Measurements from ENCODE around the gene FUT8. TPM values are rescaled to one million over a fixed set of nuclear protein-coding genes. Genes with fewer than 3 reads are reported as not detected.
"Not testable (repeated sequence)": the region's sequence is repeated elsewhere in the genome, so short reads cannot be mapped to it uniquely, and the experiment has no call there.

FUT8 gene
- total RNA-seq, 1 experiment from 2014 or later, result 52.9 TPM

GRCh38 chr14:65449647-65450046 is 37.1 kb downstream of the FUT8 start:
- DNase-seq (ENCODE audit: low read depth), result no peak

DNA sequence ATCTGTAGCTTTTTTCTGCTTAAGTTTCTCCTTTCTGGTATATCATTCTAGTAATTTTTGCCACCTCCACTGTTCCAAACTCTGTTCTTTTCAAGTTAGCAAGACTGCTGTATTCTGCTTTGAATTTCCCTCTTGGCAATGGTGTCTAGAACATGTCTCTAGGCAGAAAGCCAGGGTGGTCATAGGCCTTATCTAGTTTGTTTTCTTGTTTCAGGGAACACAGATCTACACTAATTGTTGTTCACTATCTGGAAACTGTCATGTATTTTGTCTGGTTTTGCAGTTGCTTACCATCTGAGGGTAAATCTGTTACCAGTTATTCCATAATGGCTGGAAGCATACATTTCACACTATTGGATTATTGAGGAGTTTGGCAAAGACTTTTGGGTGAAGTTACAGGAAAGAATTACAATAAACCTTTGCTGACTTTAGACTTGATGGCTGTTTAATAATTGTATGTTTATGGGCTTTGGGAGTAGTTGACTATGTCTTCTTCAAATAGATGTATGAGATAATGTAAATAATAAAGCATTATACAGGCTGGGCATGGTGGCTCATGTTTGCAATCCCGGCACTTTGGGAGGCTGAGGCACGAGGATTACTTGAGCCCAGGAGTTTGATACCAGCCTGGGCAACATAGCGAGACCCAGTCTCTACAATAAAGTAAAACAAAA is 41.4 kb downstream of the FUT8 start:
- DNase-seq (ENCODE audit: low read depth), result no peak

- no peak for DNase-seq (ENCODE audit: low read depth)
Observed at GRCh38 chr14:65456247-65456646, 43.7 kb downstream of the FUT8 start.

DNA sequence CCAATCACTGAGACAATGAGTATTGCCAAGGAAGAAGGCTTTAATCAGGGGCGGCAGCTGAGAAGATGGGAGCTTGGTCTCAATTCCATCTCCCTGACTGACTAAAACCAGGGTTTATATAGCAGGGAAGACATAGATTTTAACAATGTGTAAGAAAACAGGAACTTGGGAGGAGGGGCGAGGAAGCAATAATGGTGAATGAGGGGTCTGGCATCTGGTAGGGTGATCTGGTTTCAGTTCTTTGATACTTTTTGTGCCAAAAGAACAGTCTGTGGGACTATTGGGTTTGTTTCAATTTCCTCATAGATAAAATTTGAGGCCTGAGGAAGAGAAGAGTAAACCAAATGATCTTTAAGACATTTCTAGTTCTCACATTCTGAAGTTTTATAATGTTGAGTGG is 49.2 kb downstream of the FUT8 start:
- peak; percentile 15 for DNase-seq (ENCODE audit: low read depth)

GRCh38 chr14:65462411-65462810 is 49.9 kb downstream of the FUT8 start:
- DNase-seq (ENCODE audit: low read depth), result peak; percentile 71

GRCh38 chr14:65465584-65465983 is 53.1 kb downstream of the FUT8 start:
- DNase-seq (ENCODE audit: low read depth), result no peak

- DNase-seq (ENCODE audit: low read depth), result not testable (repeated sequence)
Observed at GRCh38 chr14:65467926-65468325, 55.4 kb downstream of the FUT8 start.

DNA sequence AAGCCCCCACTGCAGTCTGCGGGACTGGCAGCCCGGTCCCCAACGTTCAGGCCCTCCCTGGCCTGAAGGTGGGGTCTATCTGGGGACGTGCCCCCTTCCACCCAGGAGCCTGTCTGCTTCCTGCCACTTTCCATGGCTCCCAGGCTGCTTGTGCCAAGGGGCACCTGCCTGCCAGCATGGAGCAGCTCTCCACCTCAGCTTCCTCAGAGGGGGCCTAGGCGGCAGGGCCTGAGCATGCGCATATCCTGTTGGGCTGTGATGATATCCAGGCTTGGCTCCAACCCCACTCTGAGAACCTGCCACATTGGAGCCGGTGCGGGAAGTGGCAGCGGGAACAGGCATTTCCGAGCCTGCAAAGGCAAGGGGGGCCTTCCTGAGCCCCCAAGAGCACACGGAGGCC is 57.4 kb downstream of the FUT8 start:
- no peak for DNase-seq (ENCODE audit: low read depth)

DNA sequence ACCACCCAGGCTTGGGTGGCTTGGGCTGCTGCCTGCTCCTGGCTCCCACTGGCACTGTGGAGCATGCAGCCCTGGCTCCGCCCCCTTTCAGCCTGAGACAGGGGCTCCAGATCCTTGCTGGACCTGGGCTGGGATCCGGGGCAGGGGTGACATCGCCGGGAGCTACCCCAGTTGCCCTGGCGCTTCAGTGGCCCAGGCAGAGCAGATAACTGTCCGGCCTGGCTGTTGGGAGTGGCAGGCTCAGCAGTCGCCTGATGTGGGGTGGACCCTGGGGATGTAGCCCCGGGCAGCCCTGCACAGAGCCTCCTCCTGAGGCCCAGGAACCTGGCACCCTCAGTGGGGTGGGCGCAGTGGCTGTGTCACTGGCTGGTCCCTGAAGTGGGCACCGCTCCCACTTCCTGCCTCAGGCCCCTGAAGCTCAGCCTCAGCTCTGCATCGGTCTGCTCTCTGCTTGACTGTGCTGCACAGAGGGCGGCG is 57.9 kb downstream of the FUT8 start:
- DNase-seq (ENCODE audit: low read depth), result no peak

DNA sequence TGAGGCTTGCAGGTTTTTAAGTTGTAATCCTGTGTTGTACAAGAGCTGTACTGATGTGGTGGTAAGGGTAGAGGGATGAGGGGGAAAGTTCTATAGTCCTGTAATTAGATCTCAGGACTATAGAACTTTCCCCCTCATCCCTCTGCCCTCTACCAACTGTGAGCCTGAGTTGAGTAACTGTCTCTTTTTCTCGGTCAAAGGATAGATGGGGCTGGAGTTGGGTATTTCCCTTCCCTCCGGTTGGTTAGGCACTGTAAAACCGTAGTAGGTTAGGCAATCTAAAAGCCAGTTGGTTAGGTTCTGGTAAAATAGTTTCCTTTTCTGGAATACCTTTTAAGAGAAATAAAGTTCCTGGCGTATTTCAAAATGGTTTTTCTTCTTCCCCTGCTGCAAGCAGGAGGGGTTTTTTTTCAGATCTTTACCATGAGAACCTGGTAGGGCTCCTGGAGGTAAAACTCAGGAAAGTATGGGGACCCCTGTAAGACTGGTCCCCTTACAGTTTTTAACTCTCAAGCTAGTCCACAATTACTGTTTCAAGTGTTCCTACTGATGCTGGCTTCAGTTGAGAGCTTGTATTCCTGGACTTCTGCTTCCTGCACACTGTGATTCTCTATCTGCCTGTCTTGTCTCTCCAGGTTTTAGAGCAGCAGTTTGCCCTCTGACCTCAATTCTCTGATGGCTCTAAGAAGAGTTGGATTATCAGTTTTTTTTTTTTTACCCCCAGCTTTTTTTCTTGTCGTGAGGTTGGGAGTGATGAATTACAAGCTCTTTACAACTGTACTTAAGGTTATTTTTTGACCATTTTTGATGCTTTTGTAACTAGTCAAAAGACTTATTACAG is 58.7 kb downstream of the FUT8 start:
- DNase-seq (ENCODE audit: low read depth), result no peak

GRCh38 chr14:65472189-65472588 is 59.7 kb downstream of the FUT8 start:
- no peak for DNase-seq (ENCODE audit: low read depth)

DNA sequence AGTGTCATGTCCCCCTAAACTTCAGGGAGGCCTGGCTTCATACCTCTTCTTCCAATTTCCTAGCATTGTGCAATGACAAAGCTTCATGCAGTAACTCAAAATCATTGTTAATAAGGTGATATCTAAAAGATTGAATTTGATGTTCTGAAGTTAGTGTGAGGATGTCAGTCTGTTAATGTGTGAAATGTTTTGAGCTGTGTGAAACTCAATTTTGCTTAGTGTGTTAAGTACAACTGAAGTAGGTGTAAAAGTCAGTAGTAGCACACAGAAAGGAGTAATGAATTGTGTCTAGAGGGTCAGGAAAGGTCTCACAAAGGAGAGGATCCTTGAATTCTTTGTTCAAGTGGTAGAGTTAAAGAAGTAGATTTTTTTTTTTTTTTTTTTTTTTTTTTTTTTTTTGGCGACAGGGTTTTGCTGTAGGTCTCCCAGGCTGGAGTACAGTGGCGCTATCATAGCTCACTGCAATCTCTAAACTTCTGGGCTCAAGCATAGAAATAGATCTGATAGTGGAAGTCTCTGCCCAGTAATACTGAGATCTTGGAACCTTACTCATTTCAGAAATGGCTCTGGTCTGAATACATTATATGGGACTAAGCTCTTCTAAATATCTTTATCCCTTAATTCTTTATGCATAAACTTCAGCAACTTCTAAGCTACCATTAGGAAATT is 63.9 kb downstream of the FUT8 start:
- DNase-seq (ENCODE audit: low read depth), result no peak

- DNase-seq (ENCODE audit: low read depth), result no peak
Observed at GRCh38 chr14:65476942-65477318, 64.4 kb downstream of the FUT8 start.

DNA sequence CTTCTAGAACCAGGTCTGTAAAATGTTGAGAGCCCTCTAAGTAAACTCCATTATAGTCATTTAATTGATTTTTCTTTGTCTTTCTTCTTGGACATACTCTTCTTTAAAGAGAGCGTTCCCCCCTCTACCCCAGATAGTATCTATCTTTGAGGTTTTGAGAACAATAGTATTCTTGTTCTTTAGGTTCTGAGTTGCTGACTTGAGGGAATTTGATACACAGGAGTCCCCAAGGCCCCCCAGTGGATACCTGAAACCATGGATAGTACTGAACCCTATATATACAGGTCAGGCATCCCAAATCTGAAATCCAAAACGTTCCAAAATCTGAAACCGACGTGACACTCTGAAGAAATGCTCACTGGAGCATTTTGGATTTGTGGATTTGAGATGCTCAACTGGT is 65.5 kb downstream of the FUT8 start:
- no peak for DNase-seq (ENCODE audit: low read depth)

GRCh38 chr14:65478596-65478995 is 66.1 kb downstream of the FUT8 start:
- peak; percentile 69 for DNase-seq (ENCODE audit: low read depth)

DNA sequence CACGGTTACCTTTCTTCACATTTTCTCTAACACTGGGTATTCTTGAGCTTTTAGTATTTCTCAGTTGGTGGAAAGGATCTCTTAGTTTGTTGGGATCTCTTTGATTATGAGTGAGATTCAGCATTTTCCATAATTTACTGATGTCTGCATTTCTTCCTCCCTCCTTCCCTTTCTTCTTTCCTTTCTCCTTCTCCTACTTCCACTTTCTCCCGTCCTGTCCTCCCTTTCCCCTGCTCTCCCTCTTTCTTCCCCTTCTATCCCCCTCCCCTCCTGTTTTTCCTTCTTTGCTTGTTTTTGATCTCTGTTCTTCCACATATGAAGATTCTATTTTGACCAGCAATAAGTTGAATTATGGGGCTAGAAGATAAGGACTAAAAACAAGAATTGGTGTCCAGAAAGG is 66.9 kb downstream of the FUT8 start:
- no peak for DNase-seq (ENCODE audit: low read depth)

- no peak for DNase-seq (ENCODE audit: low read depth)
Observed at GRCh38 chr14:65482757-65483438, 70.4 kb downstream of the FUT8 start.

GRCh38 chr14:65483647-65484046 is 71.1 kb downstream of the FUT8 start:
- peak; percentile 20 for DNase-seq (ENCODE audit: low read depth)

DNA sequence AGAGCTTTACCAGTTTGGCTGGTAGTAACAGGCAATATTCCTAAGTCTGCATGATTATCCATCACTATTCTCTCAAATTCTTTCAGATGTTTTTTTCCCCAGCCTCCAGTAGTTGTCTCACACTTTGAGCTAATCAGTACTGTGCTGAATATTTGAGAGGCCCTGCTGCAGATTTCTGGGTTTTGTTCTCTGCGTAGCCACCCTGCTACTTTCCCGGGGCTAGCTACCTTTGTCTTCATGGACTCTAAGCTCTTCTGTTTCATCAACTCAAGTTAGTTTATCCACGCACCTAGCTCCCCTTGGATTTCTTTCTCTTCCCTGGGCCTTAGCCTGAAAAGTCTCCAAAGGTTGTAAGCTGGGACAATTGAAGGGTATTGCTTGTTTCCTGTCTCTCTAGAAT is 73.0 kb downstream of the FUT8 start:
- DNase-seq (ENCODE audit: low read depth), result no peak

DNA sequence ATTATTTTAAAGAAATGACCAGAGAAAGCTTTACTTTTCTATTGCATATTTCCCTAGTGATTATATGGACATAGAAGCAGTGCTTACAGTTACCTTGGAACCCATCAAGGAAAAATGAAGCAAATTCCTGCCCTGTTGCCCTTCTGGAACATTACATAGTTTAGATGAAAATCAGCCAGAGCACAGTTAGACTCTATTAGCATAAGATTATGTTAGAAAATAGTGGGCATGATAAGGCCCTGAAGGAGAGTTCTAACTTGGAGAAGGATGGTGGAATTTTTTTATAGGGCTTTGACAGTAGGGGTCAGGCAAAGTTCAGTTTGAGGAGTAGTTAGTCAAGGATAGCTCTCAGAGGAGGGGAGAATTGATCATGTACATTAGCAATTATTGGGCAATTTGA is 74.3 kb downstream of the FUT8 start:
- no peak for DNase-seq (ENCODE audit: low read depth)

DNA sequence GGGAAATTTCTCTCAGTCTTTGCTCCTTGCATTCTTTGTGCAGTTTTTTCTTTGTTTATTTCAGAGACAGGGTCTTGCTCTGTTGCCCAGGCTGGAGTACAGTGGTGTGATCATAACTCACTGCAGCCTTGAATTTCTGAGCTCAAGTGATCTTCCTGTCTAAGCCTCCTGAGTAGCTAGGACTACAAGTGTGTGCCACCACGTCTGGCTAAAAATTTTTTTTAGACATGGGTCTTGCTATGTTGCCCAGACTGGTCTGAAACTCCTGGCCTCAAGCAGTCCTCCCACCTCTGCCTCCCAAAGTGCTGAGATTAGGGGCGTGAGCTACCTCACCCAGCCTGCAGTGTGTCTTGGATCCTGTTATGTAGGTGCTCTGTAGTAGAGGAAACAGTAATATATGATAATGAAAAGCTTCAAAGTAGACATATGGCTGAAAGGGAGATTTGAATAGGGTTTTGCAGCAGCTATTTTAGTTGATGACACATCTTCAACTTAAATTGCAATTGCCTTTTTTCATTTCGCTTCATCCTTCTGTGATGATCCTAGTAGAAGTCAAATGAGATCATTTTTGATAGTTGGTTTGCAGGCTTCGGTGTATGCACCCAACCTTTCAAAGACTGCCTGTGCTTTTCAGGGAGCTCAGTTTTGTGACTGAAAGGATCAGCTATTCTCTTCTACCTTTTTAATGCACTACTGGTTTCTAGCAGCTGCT is 75.4 kb downstream of the FUT8 start:
- DNase-seq (ENCODE audit: low read depth), result no peak

Data from LHCN-M2 (cell line).